Skin epidermis (tissue), 12 donors: Measurements from ENCODE around the gene ATP2B3.
A peak's percentile ranks its signal among the peaks of the same experiment; 100 is the strongest.

Experiments
- H3K27ac ChIP-seq, 21 experiments: fragments of 200-600 bp; sonication (generic) in 11 of 21; one replicate each; pipeline ENCODE4 v1.5.0; 2020; ENCODE audit warnings: mild to moderate bottlenecking in 3 of 21, inconsistent platforms in 2 of 21, moderate library complexity in 2 of 21
- H3K4me3 ChIP-seq, 7 experiments: fragments of 200-600 bp; sonication (generic) in 2 of 7; one replicate each; pipeline ENCODE4 v1.5.0; 2020; ENCODE audit warnings: inconsistent platforms in 2 of 7, mild to moderate bottlenecking in 2 of 7, moderate library complexity in 1 of 7

Gene ATP2B3

DNA sequence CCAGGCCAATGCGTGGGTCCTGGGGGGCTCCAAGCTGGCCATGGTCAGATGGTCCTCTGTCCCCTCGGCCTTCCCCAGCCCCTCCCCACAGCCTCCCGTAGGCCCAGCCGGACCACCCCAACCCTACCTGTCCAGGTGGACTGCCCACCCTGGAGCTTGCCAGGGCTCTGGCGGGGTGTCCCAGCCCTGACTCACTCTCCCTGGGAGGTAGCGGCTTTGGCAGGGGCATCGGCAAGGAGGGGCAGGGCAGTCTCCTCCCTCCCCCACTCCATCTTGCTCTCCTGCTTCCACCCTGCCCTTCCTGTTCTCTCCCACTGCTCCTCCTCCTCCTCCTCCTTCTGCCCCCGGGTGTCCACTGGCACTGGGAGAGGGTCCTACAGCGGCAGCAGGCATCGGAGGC, 15.3 kb upstream of the ATP2B3 start:
- Histone ChIP-seq H3K27ac (peak overlapping the region in 8 of 21 experiments; percentile 2 to 88 (median 34)), H3K4me3 (peak overlapping the region in 2 of 7 experiments; percentile 24 to 27)

DNA sequence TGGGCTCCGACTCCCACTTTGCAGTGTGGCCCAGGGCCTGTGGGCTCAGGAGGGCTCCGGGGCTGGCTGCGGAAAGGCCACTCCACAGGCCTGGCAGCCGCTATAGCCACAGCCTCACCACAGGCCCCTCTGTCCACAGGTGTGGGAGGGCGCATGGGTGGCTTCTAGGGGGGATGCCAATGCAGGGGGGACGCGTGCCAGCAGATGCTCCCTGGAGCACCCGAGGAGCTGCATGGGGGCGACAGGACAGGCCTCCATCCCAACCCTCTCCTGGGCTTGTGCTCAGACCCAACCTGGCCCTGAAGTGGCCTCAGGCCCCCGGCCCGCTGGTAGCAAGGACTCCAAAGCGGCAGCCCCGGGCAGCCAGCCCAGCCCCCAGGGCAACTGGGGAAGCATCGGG, 14.6 kb upstream of the ATP2B3 start:
- peak overlapping the region in 2 of 7 experiments; percentile 24 to 27 for H3K4me3 ChIP-seq
- H3K27ac ChIP-seq: peak overlapping the region in 2 of 21 experiments; percentile 63 to 88

DNA sequence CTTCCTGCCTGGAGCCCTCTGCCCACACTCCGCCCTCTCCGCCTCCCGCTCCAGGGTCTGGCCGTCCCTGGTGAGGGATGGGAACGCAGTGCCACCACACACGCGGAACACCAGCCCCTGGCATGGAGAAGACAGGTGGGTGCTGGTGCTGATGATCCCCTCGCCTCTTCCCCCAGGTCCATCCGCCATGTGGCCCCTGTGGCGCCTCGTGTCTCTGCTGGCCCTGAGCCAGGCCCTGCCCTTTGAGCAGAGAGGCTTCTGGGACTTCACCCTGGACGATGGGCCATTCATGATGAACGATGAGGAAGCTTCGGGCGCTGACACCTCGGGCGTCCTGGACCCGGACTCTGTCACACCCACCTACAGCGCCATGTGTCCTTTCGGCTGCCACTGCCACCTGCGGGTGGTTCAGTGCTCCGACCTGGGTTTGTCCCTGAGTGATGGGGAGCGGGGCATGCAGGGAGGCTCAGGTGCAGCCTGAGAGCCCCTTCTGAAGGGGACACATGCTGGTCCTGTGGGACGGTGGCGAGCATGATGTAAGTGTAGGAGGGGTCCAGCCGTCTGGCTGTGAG, 12.9 kb upstream of the ATP2B3 start:
- Histone ChIP-seq H3K27ac (peak overlapping the region in 1 of 21 experiments; percentile 69), H3K4me3 (no peak overlapping the region)

DNA sequence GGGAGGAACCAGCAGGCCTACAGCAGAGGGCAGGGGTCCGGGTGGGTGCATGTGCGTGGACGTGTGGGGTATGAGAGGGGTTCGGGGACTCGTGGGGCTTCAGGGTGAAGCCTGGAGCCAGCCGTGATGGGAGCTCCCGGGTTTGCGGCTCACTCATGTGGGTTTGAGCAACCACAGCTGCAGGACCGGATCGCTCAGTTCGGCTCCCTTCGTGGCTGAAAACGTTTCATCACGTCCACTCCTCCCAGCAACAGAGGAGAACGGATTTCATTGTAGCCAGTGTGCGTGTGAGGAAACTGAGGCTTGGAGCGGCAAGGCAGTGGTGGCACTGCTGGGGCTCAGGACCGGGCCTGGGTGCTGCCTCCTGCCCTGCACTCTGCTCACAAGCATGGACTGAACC, 12.1 kb upstream of the ATP2B3 start:
- Histone ChIP-seq H3K4me3 (no peak overlapping the region), H3K27ac (no peak overlapping the region)

DNA sequence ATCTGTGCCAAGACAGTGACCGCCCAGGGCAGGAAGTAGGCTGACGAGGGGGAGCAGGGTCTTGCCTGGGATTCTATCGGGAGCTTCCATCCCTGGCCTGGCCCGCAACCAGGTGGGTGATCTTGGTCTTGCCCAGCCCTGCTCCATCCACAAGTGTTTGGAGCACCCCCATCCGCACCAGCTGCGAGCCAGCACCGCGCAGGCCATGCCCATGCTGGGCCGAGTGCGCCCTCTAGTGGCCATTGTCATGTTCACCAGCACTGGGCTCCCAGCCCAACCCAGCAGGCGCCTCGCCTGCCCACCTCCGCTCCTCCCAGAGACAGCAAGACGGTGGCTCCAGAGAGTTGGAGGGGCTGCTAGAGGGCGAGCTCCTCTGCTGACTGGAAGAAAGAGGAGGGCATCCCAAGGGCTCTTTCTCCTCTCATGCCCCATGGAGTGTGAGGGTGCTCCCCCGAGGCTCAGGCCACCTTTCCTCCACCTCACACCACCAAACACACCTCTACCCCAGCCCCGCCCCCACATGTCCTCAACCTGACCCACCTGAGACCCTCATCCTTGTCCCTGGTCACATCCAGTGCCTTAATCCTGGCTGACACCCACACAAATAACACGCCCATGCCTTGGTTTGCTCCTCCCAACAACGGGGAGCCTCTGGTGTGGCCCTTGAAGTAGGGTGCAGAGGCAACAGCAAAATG, 9.8 kb upstream of the ATP2B3 start:
- Histone ChIP-seq H3K27ac (no peak overlapping the region), H3K4me3 (no peak overlapping the region)

DNA sequence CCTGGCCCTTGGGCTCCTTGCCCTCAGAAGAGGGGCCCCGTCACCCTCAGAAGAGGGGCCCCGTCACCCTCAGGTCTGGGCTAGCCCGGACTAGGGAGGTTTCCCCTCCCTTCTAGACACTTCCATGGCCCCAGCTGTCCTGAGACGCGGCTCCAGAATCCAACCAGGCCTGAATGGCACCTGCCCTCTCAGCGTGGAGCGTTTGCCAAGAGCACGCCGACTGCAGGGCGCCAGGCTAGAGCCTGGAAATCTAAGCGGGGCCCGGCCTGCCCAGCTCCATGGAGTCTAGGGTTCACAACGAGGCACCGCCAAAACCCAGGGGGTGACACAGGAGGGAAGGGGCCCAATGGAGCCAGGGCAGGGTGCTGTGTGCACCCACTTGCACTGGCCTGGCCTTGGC, 7.8 kb upstream of the ATP2B3 start:
- Histone ChIP-seq H3K4me3 (no peak overlapping the region), H3K27ac (no peak overlapping the region)

DNA sequence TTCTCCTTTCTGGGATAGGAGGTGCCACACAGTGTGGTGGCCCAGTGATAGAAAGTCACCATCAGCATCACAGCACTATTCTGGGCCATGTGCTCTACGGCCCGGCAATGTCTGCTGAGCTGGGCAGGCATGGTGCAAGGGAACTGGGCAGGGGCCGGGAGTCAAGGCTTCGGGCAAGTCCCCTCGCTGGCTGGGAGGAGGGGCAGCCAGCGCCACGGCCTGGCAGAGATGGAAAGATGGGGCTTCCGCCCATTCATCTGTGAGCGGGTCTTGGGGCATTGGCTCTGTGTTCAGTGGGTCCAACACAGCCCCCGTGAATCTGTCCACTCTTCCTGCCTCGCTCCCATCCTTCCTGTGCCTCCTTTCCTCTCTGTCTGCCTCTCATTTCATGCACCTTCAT, 7.1 kb upstream of the ATP2B3 start:
- no peak overlapping the region for H3K4me3 ChIP-seq
- no peak overlapping the region for H3K27ac ChIP-seq

DNA sequence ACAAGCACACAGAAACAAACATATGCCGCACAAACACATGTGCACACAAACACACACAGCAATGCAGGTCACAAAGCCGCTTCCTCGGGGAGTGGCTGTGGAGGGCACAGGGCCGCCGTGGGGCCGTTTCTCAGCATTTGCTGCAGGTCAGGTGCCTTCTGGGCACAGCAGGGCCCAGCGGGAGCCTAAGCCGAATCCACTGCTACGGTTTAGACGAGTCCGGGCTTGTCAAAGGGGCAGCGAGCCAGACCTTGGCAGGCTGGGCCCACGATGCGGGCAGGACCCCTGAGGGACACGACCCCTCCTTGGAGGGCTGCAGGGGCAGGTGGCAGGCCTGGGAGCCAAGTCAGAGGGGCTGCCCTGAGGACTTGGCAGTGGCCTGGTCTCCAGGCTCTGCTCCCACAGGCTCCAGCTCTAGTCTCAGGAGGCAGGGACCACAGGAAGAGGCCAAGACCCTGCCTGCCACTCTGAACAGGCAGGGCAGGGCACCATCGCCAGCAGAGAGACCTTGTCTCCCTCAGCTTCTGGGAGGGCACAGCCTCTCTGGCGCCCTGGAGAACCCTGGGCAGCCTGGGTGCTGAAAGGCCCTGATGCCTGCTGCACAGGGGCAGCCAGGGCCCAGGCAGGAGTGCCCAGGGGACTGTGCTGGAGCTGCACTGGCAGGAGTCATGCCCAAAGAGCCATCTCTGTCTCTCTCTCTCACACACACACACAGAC, 5.5 kb upstream of the ATP2B3 start:
- no peak overlapping the region for H3K27ac ChIP-seq
- H3K4me3 ChIP-seq: no peak overlapping the region

DNA sequence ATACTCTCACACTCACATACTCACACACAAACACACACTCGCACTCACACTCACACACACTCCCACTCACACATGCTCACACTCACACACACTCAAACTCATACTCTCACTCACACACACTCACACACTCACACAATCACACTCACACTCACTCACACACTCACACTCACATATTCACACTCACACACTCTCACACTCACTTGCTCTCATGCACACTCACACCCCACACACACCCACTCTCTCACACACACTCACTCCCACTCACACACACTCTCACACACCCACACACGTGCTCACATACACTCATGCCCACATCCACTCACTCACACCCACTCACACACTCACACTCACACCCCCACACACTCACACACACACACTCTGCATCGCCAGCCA, 4.9 kb upstream of the ATP2B3 start:
- Histone ChIP-seq H3K27ac (no peak overlapping the region), H3K4me3 (no peak overlapping the region)

DNA sequence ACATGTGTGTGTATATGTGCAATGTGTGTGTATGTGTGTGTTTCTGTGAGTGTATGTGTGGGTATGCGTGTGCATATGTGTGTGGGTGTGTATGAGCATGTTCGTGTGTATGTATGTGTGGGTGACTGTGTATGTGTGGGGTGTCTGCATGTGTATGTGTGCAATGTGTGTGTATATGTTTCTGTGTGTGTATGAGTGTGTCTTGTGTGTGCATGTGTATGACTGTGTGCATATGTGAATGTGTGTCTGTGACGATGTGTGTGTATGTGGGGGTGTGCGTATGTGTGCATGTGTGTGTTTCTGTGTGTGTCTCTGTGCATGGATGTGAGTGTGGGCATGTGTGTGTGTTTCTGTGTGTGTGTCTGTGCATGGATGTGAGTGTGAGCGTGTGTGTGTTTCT, 4.2 kb upstream of the ATP2B3 start:
- H3K27ac ChIP-seq: no peak overlapping the region
- no peak overlapping the region for H3K4me3 ChIP-seq

DNA sequence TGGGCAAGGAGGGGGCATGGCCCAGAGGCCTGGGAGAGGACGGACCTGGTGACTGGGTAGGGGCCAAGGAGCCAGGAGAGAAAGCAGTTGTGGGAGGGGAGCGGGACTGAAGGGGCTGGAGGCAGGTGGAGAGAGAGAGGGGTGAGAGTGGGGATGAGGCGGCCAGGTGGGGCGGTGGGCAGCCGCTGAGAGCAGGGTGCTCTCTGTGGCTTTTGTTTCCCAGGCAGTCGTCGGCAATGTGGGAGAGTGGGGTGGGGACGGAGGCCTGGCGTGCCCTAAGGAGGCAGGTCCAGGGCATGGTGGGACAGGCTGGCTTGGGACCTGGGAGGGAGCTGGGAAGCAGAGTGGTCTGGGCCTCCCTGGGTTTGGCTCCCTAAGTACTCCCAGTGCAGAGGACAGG, 3.2 kb upstream of the ATP2B3 start:
- no peak overlapping the region for H3K4me3 ChIP-seq
- no peak overlapping the region for H3K27ac ChIP-seq

DNA sequence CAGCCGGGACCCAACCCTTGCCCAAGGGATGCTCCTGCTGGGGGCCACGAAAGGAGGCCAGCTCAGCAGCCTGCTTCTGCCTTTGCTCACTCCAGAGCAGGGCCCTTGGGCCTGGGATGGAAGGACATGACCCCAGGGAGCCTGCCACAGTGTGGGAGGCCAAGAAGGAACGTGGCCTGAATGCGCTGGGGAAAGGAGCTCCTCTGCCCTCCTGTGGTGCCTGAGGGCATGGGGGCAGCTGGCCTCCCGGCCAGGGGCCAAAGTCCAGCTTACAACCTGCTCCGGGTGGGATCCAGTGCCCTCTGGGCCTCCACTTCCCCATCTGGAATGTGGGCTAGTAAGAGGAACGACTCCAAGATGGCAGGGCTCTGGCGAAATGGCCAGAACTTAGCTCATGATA, 2.0 kb upstream of the ATP2B3 start:
- Histone ChIP-seq H3K4me3 (no peak overlapping the region), H3K27ac (no peak overlapping the region)

DNA sequence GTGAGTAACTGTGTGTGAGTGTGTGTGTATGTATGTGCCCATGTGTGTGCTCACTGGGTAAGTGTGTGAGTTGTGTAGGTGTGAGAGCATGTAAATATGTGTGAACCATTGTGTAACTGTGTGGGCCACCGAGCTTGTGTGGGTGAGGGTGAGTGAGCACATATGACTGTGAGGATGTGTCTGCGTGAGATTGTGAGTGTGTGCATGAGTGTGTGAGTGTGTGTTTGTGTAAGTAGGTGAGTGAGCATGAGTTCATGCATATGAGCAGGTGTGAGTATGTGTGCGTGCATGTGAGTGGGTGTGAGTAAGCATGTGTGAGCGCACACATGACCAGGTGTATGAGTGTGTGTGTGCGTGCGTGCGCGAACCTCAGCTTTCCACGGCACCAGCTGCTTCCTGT, 1.4 kb upstream of the ATP2B3 start:
- no peak overlapping the region for H3K4me3 ChIP-seq

DNA sequence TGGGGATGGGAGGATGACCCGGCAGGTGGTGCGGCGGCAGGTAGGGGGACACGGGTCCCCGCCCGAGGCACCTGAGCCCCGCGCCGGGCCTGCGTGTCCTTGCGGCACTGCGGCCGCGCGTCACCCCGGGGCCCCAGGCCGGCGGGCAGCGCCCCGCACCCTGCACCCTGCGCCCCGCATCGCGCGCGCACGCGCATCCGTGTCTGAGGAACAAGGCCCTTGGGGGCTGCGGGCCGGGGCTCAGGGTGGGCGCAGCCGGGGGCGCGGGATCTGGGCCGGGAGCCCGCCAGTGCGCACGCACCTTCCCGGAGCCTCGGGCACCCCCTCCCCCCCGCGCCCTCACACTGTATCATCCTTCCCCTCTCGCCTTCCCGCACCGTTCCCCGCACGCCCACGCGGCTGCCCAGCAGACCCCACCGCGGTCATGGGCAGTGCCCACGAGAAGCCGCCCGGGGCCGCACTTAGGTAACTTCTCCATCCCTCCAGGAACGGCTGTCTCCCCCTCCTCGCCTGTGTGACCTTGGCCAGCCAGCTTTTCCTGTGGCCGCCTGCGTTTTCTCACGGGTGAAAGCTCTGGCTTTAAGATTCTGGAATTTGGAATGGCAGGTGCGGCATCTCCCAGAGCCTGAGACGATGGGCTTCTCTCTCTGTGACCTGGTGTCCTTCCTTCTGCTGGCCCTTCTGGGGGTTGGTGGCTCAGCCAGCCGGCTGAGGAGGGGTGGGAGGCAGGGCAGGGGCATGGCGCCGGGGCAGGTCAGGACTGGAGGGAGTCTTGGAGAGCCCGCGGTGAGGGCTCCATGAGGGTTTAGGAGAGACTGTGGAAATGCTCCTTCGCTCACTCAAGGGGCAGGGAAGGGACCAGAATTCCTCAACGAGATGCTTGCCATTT, 748 bp downstream of the ATP2B3 start:
- H3K4me3 ChIP-seq: no peak overlapping the region
- no peak overlapping the region for H3K27ac ChIP-seq

More for the DNA sequence above, 1.4 kb upstream of the ATP2B3 start:
- H3K27ac ChIP-seq: no peak overlapping the region

DNA sequence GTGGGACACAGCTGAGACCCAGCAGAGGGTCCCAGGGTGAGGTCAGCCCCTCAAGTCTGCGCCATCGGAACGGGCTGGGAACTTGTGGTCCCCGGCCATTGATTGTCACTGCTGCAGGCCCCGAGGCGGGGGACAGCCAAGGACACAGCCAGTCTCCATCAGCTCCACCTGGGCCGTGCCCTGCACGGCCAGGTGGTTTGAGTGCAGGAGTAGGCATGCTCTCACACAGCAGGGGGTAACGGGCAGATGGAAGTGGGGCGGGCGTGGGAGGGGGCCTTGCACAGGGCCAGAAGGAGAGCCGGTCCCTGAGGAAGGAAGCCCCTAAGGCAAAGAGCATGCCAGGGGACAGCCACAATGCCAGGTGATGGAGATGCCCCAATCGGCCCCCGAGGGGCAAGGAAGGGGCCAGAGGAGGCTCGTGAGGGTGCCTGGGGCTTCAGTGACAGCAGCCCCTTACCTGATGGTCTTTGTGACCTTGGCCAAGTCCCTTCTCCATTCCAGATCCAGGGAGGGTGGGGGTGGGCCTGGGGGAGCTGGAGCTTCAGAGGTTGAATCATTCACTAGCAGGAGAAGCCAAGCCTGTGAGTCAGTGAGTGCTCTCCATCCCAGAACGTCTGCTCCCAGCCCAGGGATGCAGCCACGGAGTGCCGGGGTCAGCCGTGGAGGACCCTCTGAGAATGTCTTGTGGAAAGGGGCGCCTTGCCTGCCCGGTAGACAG, 2.3 kb downstream of the ATP2B3 start:
- H3K4me3 ChIP-seq: no peak overlapping the region
- H3K27ac ChIP-seq: no peak overlapping the region

DNA sequence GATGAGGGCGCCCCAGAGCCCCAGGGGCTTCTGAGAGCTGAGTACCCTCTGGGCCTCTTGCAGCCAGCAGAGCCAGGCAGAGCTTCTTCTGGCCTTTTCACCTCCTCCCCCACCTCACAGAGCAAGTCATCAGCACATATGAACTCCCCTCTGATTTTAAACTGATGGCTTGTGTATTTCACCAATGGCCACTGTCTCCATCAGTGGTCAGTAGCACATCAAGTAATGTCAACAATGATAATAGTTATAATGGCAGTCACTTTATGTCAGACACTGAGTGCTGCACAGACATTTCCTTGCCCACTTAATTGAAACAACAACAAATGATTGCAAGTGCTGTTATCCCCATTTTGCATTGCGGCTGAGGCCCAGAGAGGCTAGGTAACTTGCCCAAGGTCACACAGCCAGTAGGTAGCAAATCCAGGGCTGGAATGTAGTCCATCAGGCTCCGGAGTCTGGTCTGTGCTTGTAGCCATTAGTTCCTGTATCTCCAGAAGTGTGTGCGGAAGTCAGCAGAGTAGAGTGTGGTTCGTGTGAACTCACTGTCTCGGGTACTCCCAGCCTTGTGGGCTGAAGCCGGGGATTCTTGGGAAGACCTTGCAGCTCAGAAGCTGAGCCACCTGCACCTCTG, 3.0 kb downstream of the ATP2B3 start:
- H3K27ac ChIP-seq: no peak overlapping the region
- no peak overlapping the region for H3K4me3 ChIP-seq

DNA sequence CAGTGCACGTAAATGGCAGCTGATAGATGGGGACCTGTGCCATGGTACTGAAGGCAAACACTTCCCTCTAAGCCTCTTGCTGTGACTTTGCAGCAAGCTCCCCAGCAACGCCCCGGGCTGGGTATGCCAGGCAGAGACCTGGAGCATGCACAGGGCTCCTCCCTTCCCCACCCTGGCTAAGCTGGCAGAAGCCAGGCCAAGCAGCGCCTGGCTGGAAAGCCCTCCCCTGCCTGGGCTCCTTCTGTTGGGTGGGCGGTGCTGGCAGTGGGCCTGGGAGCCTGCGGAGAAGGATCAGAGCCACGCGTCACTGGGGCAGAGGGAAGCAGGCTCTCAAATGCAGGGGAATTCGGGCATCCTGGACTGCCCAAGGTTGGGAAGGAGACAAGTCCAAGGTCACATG, 3.6 kb downstream of the ATP2B3 start:
- no peak overlapping the region for H3K27ac ChIP-seq
- no peak overlapping the region for H3K4me3 ChIP-seq

DNA sequence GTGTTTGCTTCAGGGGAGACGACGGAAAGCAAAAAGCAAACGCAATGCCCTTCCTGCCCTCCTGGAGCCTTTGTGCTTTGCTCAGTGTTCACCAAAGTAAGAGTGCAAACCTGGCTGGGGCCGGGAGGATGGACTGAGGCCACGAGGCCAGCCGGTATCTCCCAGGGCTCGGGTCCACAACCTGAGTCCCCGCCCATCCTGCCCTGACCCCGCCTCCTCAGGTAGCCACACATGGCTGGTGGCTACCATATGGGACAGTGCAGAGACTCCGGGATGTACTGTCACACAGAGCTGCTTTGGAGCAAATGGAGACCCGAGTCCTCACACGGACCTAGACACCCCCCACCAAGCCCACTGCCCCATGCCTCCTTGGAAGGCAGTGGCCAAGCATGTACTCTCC, 4.8 kb downstream of the ATP2B3 start:
- Histone ChIP-seq H3K27ac (no peak overlapping the region), H3K4me3 (no peak overlapping the region)

DNA sequence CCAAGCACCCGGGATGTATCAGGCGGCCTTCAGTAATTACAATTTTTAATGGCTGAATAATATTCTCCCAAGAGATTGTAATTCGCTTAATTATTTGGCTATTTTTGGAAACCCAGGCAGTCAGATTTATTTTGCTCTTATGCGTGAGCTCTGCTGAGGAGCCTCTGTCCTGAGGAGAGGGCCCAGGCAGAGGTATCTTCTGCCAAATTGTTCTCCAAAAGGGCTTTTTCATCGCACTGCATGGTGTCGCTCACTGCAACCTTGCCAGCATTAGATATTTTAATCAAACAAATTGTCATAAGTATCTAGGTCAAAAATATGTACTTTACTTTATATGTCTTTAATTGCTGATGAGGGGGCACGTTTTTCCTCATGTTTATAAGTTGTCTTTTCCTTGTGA, 5.8 kb downstream of the ATP2B3 start:
- no peak overlapping the region for H3K27ac ChIP-seq
- no peak overlapping the region for H3K4me3 ChIP-seq
